Neutrophil (primary cell): ENCODE results near the gene MYLK4.

Experiments used
- H3K27ac ChIP-seq: fragments of 200-600 bp; sonication (generic); 2 replicates; pipeline ENCODE4 v1.5.1; 2016; ENCODE audit warnings: mild to moderate bottlenecking, moderate library complexity
- H3K27me3 ChIP-seq: fragments of 200-600 bp; sonication (generic); 2 replicates; pipeline ENCODE4 v1.6.0; 2016; ENCODE audit warnings: mild to moderate bottlenecking
- H3K36me3 ChIP-seq: fragments of 200-600 bp; sonication (generic); 2 replicates; pipeline ENCODE4 v1.5.1; 2017
- H3K4me1 ChIP-seq, 2 experiments: fragments of 200-600 bp in 1 of 2; sonication (generic) in 1 of 2; 1 replicate in 1 of 2; 2 replicates in 1 of 2; pipeline versions ENCODE4 v1.5.1 to v1.6.1; 2013 to 2016; ENCODE audit warnings: low read depth in 1 of 2, low read length in 1 of 2, mild to moderate bottlenecking in 1 of 2, moderate library complexity in 1 of 2; ENCODE audit not compliant: control insufficient read depth in 1 of 2, insufficient read depth in 1 of 2
- H3K4me3 ChIP-seq, 2 experiments: fragments of 200-600 bp in 1 of 2; sonication (generic) in 1 of 2; 1 replicate in 1 of 2; 2 replicates in 1 of 2; pipeline ENCODE4 v1.5.1; 2013 to 2016; ENCODE audit warnings: low read depth in 1 of 2, low read length in 1 of 2, mild to moderate bottlenecking in 1 of 2, moderate library complexity in 1 of 2
- H3K9me3 ChIP-seq: fragments of 200-600 bp; sonication (generic); 2 replicates; pipeline ENCODE4 v1.5.1; 2016
- CTCF ChIP-seq: fragments of 200-600 bp; sonication (generic); IDR thresholded peaks from 2 replicates; pipeline ENCODE4 v1.5.1; 2016; ENCODE audit warnings: antibody characterized with exemption

Gene MYLK4

GRCh38 chr6:2732503-2733089, 18.1 kb downstream of the MYLK4 start:
- Histone ChIP-seq H3K27me3 (no peaks in the 10 kb centered on the region), H3K9me3 (no peaks in the 10 kb centered on the region), H3K27ac (peak overlapping the region; percentile 62), H3K4me1 (peaks cover 9 to 10% of the 10 kb centered on the region in 2 experiments), H3K4me3 (no peak overlapping the region), H3K36me3 (no peaks in the 10 kb centered on the region)
- TF ChIP-seq CTCF: no peak

- H3K27ac ChIP-seq: no peak overlapping the region
- H3K4me3 ChIP-seq: no peak overlapping the region
Measured at GRCh38 chr6:2731281-2731909, 19.3 kb downstream of the MYLK4 start.

GRCh38 chr6:2730353-2731107, 20.2 kb downstream of the MYLK4 start:
- H3K4me1 ChIP-seq: peaks cover 9 to 10% of the 10 kb centered on the region in 2 experiments
- TF ChIP-seq CTCF: no peak
- H3K27ac ChIP-seq: no peak overlapping the region

More at GRCh38 chr6:2731281-2731909, 19.3 kb downstream of the MYLK4 start:
- H3K27me3 ChIP-seq: no peaks in the 10 kb centered on the region
- H3K36me3 ChIP-seq: no peaks in the 10 kb centered on the region
- H3K9me3 ChIP-seq: no peaks in the 10 kb centered on the region
- TF ChIP-seq CTCF: no peak
- peaks cover 9 to 10% of the 10 kb centered on the region in 2 experiments for H3K4me1 ChIP-seq

GRCh38 chr6:2729921-2730320, 20.8 kb downstream of the MYLK4 start:
- peaks cover 9 to 10% of the 10 kb centered on the region in 2 experiments for H3K4me1 ChIP-seq
- H3K27ac ChIP-seq: no peak overlapping the region
- no peak overlapping the region for H3K4me3 ChIP-seq
- no peak for TF ChIP-seq CTCF
- no peaks in the 10 kb centered on the region for H3K27me3 ChIP-seq
- H3K9me3 ChIP-seq: no peaks in the 10 kb centered on the region
- no peaks in the 10 kb centered on the region for H3K36me3 ChIP-seq

More at GRCh38 chr6:2730353-2731107, 20.2 kb downstream of the MYLK4 start:
- no peak overlapping the region for H3K4me3 ChIP-seq
- H3K9me3 ChIP-seq: no peaks in the 10 kb centered on the region
- no peaks in the 10 kb centered on the region for H3K27me3 ChIP-seq
- no peaks in the 10 kb centered on the region for H3K36me3 ChIP-seq

- TF ChIP-seq CTCF: no peak
- H3K36me3 ChIP-seq: no peaks in the 10 kb centered on the region
- no peak overlapping the region for H3K4me3 ChIP-seq
- no peak overlapping the region for H3K27ac ChIP-seq
- no peaks in the 10 kb centered on the region for H3K4me1 ChIP-seq
- no peaks in the 10 kb centered on the region for H3K9me3 ChIP-seq
- no peaks in the 10 kb centered on the region for H3K27me3 ChIP-seq
Measured at GRCh38 chr6:2725999-2726567, 24.6 kb downstream of the MYLK4 start.
